HK-2 (cell line): Measurements from ENCODE around the gene COMMD1.
"Not testable (repeated sequence)": the region's sequence is repeated elsewhere in the genome, so short reads cannot be mapped to it uniquely, and the experiment has no call there.

ENCODE experiments used
- DNase-seq: peaks from one replicate; pipeline ENCODE4 v3.0.0-alpha.2; 2018; ENCODE audit not compliant: unreplicated experiment

The COMMD1 gene

GRCh38 chr2:61962095-61962984 lies 56.9 kb downstream of the COMMD1 start:
- DNase-seq: no peak

GRCh38 chr2:61966087-61966727 lies 60.7 kb downstream of the COMMD1 start:
- DNase-seq: no peak

- no peak for DNase-seq
These were observed 61.8 kb downstream of the COMMD1 start for GRCh38 chr2:61967262-61967661.

GRCh38 chr2:61969376-61969775 lies 63.9 kb downstream of the COMMD1 start:
- no peak for DNase-seq

- no peak for DNase-seq
These were observed 65.5 kb downstream of the COMMD1 start for GRCh38 chr2:61970807-61971556.

- DNase-seq: no peak
These were observed 73.0 kb downstream of the COMMD1 start for GRCh38 chr2:61978522-61978921.

- DNase-seq: no peak
These were observed 75.3 kb downstream of the COMMD1 start for GRCh38 chr2:61980758-61981157.

GRCh38 chr2:61984682-61985081 lies 79.2 kb downstream of the COMMD1 start:
- no peak for DNase-seq

- peak; percentile 22 for DNase-seq
These were observed 83.2 kb downstream of the COMMD1 start for GRCh38 chr2:61988462-61989366.

- no peak for DNase-seq
These were observed 88.0 kb downstream of the COMMD1 start for GRCh38 chr2:61993422-61994024.

- DNase-seq: no peak
These were observed 89.1 kb downstream of the COMMD1 start for GRCh38 chr2:61994531-61994930.

- DNase-seq: no peak
These were observed 89.6 kb downstream of the COMMD1 start for GRCh38 chr2:61995065-61995464.

- DNase-seq: no peak
These were observed 90.0 kb downstream of the COMMD1 start for GRCh38 chr2:61995515-61995914.

- DNase-seq: no peak
These were observed 93.0 kb downstream of the COMMD1 start for GRCh38 chr2:61998426-61998825.

- no peak for DNase-seq
These were observed 95.1 kb downstream of the COMMD1 start for GRCh38 chr2:62000538-62000937.

- DNase-seq: no peak
These were observed 96.0 kb downstream of the COMMD1 start for GRCh38 chr2:62001431-62001830.

- not testable (repeated sequence) for DNase-seq
These were observed 99.0 kb downstream of the COMMD1 start for GRCh38 chr2:62004428-62004827.

GRCh38 chr2:62007555-62007954 lies 102.1 kb downstream of the COMMD1 start:
- DNase-seq: no peak

- DNase-seq: no peak
These were observed 105.3 kb downstream of the COMMD1 start for GRCh38 chr2:62010632-62011256.

- no peak for DNase-seq
These were observed 108.2 kb downstream of the COMMD1 start for GRCh38 chr2:62013641-62014040.

- DNase-seq: no peak
These were observed 108.6 kb downstream of the COMMD1 start for GRCh38 chr2:62014102-62014501.
